Endothelial cell (in vitro differentiated cells): ENCODE data around the gene PHACTR1. TPM values are rescaled to one million over a fixed set of nuclear protein-coding genes. Genes with fewer than 3 reads are reported as not detected.

Experiments
- DNase-seq: peaks from one replicate; pipeline ENCODE4 v3.0.0; 2021; ENCODE audit warnings: low spot score
- H3K27ac Mint-ChIP-seq: one replicate; pipeline ENCODE4 v1.8.0; 2021; ENCODE audit warnings: mixed read lengths, inconsistent platforms; ENCODE audit not compliant: unreplicated experiment
- H3K27me3 Mint-ChIP-seq: one replicate; pipeline ENCODE4 v1.8.0; 2021; ENCODE audit warnings: mild to moderate bottlenecking, moderate library complexity, mixed read lengths, inconsistent platforms; ENCODE audit not compliant: unreplicated experiment
- H3K36me3 Mint-ChIP-seq: one replicate; pipeline ENCODE4 v1.8.0; 2021; ENCODE audit warnings: mild to moderate bottlenecking, low read depth, mixed read lengths, inconsistent platforms; ENCODE audit not compliant: unreplicated experiment
- H3K4me1 Mint-ChIP-seq: one replicate; pipeline ENCODE4 v1.8.0; 2021; ENCODE audit warnings: mild to moderate bottlenecking, mixed read lengths, inconsistent platforms; ENCODE audit not compliant: unreplicated experiment
- H3K4me3 Mint-ChIP-seq: one replicate; pipeline ENCODE4 v1.8.0; 2021; ENCODE audit warnings: mild to moderate bottlenecking, mixed read lengths, inconsistent platforms; ENCODE audit not compliant: unreplicated experiment
- H3K9me3 Mint-ChIP-seq: one replicate; pipeline ENCODE4 v1.8.0; 2021; ENCODE audit warnings: mixed read lengths, inconsistent platforms; ENCODE audit not compliant: unreplicated experiment
- CTCF ChIP-seq: fragments of 200-600 bp; sonication (generic); IDR thresholded peaks from one replicate; pipeline ENCODE4 v1.5.0; 2021; ENCODE audit warnings: antibody characterized with exemption; ENCODE audit not compliant: unreplicated experiment
- total RNA-seq: library from RNA; stranded (reverse); fragmentation: NEBNext Ultra II Directional; extraction: Animal tissue kit (Norgen Biotek cat#: 25700); gene quantifications from one replicate; pipeline ENCODE4 v1.2.1, GENCODE V29; 2021; ENCODE audit not compliant: unreplicated experiment

The PHACTR1 gene
- total RNA-seq, 1 donor from 2014 or later: 39.9 TPM

- peaks cover 30% of the 10 kb centered on the region for H3K4me1 Mint-ChIP-seq
- H3K36me3 Mint-ChIP-seq: peaks cover 7% of the 10 kb centered on the region
- H3K4me3 Mint-ChIP-seq: no peak overlapping the region
- H3K27me3 Mint-ChIP-seq: no peaks in the 10 kb centered on the region
- H3K27ac Mint-ChIP-seq: no peak overlapping the region
- no peaks in the 10 kb centered on the region for H3K9me3 Mint-ChIP-seq
- no peak for TF ChIP-seq CTCF
- DNase-seq: no peak
These were observed 252.4 kb downstream of the PHACTR1 start for GRCh38 chr6:12968839-12969558.

GRCh38 chr6:12969966-12970365 lies 253.4 kb downstream of the PHACTR1 start:
- Mint-ChIP-seq H3K4me1 (peaks cover 22% of the 10 kb centered on the region), H3K27ac (no peak overlapping the region), H3K9me3 (no peaks in the 10 kb centered on the region), H3K36me3 (peaks cover 7% of the 10 kb centered on the region), H3K4me3 (no peak overlapping the region), H3K27me3 (no peaks in the 10 kb centered on the region)
- no peak for TF ChIP-seq CTCF
- DNase-seq: no peak

DNA sequence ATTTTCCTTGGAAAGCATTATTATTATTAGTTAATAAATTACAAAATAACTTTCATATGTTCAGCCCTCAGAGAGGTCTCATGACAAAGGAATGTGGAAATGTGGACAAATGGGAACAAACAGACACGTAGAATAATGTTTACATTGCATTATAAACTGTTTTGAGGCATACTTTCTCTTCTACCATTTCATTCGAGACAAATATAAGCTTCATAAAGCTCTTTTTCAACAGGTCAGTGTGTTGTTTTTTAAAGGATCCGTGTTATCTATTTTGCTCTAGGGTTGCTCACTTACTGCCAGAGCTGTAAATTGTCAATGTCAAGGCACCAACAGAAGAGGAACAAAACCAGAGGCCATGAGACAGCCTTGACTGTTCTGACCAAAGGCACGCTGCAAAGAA lies 256.8 kb downstream of the PHACTR1 start:
- Mint-ChIP-seq H3K27ac (no peak overlapping the region), H3K27me3 (no peaks in the 10 kb centered on the region), H3K4me1 (peaks cover 1% of the 10 kb centered on the region), H3K9me3 (no peaks in the 10 kb centered on the region), H3K4me3 (no peak overlapping the region), H3K36me3 (peaks cover 4% of the 10 kb centered on the region)
- no peak for TF ChIP-seq CTCF
- DNase-seq: no peak

DNA sequence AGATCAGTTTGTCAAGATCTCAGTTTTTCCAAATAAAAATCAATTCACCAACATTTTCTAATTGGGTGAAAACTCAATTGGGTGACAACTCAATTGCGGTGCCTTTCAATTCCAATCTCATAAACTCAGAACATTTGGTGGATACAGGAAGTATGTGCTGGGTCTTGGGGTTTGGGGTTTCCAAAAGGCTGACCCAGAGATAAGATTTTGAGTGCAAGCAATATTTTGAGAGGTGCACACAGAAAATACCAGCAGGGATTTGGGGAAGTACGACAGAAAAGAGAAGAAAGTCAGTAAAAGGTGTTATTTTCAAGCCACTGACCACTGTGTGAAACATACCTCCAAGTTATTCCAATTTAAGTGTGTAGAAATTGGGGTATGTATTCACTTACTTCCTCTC lies 258.0 kb downstream of the PHACTR1 start:
- Mint-ChIP-seq H3K4me1 (no peaks in the 10 kb centered on the region), H3K9me3 (no peaks in the 10 kb centered on the region), H3K36me3 (peaks cover 4% of the 10 kb centered on the region)

More for the DNA sequence above, 258.0 kb downstream of the PHACTR1 start:
- no peak overlapping the region for H3K27ac Mint-ChIP-seq
- no peak overlapping the region for H3K4me3 Mint-ChIP-seq
- DNase-seq: no peak
- no peak for TF ChIP-seq CTCF
- H3K27me3 Mint-ChIP-seq: no peaks in the 10 kb centered on the region
